Hematopoietic multipotent progenitor cell treated with erythropoietin and hydrocortisone succinate and interleukin-3 and kit ligand, for 6 days (in vitro differentiated cells): ENCODE results near the gene CYP4F3.
"Not testable (repeated sequence)": the region's sequence is repeated elsewhere in the genome, so short reads cannot be mapped to it uniquely, and the experiment has no call there.

Source experiments
- DNase-seq: peaks from one replicate; pipeline ENCODE4 v3.0.0-alpha.2; 2015

CYP4F3 gene

DNA sequence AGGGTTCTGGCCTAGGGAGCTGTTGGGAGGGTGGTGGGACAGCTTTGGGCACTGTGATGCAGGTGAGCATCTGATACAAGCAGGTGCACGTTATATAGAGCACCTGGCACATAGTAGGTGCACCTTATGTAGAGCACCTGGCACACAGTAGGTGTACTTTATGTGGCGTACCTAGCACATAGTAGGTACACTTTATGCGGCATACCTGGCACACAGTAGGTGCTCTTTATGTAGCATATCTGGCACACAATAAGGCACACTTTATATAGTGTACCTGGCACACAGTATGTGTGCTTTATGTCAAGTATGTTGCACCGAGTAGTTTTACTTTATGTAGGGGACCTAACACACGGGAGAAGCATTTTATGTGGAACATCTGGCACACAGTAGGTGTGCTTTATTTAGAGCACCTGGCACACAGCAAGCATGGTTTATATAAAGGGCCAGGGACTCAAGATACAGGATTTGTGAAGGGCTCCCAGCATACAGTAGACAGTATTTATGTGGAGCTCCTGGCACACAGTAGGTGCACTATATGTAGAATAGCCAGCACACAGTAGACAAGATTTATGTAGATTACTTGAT is 30.6 kb downstream of the CYP4F3 start:
- no peak for DNase-seq

DNA sequence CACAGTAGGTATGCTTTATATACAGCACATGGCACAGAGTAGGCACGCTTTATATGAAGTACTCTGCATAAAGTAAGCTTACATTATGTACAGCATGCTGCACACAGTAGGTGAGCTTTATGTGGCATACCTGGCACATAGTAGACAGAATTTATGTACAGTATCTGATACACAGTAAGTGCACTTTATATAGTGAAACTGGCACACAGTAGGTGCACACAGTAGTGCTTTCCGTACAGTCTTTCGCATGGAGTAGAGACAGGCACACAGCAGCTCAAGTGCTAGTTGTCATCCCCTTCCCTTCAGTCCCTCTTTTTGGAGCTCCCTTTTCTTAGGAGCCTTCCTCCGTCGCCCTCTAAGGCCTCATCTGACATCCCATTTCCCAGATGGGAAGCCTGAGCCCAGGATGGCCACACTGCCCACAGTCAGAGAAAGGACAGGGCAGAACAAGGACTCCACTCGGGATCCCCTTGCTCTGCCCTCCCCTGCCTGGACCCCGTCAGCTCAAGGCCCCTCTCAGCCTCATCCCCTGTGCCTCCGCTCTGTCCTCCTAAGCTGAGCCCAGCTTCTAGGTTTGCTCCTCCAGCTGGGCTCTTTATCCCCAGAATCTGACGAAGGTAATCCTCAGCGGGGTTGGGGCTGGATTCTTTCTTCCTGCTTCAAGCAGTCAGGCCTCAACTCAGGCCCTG is 31.3 kb downstream of the CYP4F3 start:
- DNase-seq, result no peak

DNA sequence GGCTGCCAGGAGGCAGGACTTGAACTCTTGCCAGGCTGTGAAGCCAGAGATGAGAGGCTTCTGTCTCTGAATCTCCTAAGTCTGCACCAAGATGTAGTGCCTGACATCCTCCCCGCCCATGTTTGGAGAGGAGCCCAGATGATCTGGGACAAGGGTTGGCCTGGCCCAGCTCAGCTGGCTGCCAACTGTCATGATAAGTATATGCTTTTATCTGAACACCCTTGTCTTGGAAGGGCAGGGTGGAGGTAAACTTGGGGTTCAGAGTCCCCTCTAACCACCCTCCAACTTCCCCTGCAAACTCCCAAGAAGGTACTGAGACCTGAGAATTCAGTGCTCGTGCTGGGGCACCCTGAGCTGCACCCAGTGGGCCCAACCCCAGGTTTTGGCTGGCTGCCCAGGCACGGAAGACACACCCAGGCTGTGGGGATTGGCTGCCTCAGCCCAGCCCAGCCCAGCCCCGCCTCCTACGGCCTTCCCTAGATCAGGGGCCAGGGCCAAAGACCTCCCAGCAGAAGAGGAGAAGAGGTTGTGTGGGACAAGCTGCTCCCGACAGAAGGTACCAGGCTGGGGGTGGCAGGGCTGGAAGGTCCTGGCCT is 32.0 kb downstream of the CYP4F3 start, which contains the start of gene CYP4F12:
TSS of gene CYP4F12 (plus strand) at position 508 of the 596 bp plus-strand sequence. CDS start 443 bp downstream, outside the sequence.
- peak; percentile 92 for DNase-seq

DNA sequence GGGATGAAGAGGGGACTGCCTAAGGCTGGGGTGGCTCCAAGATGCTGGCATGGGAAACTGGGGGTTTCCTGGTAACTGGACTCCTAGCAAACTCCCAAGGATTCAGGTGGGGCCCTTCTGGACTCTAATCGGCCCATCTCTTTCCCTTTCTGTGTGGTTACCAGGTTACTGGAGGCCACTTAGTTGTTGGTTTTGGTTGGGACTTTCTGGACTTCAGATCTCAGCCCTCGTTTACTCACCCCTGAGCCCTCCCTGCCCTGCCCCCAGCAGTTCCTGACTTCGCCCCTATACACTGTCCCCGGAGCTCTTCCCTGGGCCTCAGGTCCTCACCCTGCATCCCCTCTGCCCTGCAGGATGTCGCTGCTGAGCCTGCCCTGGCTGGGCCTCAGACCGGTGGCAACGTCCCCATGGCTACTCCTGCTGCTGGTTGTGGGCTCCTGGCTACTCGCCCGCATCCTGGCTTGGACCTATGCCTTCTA is 32.5 kb downstream of the CYP4F3 start:
- peak; percentile 32 for DNase-seq

DNA sequence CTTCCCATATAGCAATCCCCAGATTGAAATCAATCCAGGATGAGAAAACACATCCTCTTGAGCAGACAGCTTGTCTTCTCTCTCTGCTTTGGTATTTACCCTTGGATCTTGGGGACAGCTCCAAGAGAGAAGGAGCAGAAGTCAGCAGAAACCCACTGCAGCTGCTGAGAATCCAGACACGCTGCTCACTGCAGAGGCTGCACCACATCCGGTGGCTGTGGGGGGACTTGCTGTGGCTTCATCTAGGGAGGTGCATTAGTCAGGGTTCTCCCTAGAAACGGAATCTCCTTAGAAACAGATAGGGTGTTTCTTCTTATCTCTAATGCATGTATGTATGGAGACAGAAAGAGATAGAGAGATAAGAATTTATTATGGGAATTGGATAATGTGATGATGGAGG is 34.9 kb downstream of the CYP4F3 start:
- DNase-seq, result no peak

DNA sequence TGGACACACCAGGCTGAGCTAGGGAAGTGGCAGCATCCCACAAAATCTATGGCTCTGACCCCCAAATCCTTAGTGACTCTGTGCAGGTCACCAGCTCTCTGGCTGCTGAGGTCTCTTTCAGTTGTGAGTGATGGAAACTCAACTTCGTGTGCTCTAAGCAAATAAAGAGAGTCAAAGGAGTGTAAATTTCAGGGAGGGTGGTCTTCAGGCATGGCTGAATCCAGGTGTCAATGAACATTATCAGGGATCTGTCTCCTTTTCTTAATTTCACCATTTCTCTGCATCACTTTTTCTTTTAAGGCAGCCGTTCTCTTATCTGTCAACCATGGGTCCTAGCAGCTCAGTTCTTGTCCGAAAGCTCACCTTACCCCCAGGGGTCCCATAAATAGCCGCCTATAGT is 38.4 kb downstream of the CYP4F3 start:
- no peak for DNase-seq

DNA sequence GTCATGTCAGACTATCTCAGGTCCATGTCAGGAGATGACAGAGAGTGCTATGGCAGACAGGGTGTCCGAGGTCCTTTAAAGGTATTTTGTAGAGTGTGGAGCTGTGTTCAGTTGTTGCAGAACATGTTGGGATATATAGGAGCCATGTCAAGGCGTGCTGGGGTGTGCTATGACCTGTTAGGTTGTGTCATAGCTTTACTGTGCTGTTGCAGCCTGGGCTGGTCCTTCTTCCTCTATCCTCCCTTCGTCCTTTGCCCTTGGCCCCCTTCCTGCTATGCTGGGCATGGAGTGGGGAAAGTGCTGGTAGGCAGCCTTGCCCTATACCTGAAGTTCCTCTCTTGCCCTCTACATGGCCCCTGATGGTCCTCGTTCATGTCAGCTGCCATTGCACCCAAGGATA is 39.2 kb downstream of the CYP4F3 start:
- DNase-seq, result not testable (repeated sequence)

DNA sequence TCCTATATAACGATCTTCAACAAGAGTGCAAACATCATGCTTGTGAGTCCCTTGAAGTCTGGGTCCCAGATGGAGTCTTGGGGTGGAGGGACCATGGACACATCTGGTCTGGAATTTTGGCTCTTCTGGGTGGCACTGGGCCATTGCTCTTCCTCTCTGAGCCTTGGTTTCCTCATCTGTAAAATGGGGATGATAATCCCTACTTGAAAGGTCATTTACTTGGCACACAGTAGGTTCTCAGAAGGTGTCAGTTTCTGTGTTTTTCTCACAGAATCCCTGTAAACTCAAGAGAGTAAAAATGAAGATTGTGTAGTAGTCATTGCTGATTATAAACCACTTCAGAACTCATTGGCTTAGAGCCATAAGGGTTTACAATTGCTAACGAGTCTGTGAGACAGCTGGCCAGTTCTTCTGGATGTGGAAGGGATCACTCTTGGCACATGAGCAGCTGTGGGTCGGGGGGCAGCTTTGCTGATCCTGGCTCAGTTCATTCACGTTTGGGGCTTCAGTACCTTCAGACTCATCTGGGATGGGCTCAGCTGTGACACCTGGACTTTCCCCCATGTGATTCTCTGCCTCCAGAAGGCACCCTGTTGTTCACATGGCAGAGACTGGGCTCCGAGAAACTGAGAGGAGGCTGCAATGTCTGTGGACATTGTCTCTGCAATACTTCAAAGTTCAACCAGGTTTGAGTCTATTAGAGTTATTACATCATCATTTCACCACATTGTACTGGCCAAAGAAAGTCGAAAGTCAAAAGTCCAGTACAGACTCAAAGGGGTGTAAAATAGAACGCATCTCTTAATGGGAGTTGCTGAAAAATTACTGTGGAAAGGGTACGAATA is 40.0 kb downstream of the CYP4F3 start:
- no peak for DNase-seq

DNA sequence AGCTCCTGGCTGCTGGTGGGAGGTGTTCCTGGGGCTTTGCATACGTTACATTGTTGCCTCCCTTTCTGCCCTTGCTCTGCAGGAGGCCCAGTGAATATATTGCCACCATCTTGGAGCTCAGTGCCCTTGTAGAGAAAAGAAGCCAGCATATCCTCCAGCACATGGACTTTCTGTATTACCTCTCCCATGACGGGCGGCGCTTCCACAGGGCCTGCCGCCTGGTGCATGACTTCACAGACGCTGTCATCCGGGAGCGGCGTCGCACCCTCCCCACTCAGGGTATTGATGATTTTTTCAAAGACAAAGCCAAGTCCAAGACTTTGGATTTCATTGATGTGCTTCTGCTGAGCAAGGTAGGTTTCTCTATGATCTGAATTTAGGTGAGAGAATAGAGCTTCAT is 42.7 kb downstream of the CYP4F3 start:
- no peak for DNase-seq

DNA sequence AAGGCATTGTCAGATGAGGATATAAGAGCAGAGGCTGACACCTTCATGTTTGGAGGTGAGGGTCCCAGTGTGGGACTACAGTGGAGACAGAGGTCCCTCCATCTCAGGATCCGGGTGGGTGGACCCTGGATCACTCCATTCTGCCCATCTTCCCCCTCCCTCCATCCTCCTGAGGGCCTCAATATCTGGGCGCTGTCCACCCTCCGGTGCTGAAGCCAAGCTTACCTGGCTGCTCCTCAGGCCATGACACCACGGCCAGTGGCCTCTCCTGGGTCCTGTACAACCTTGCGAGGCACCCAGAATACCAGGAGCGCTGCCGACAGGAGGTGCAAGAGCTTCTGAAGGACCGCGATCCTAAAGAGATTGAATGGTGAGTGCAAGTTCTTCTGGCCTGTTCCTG is 44.1 kb downstream of the CYP4F3 start:
- DNase-seq, result peak; percentile 51

DNA sequence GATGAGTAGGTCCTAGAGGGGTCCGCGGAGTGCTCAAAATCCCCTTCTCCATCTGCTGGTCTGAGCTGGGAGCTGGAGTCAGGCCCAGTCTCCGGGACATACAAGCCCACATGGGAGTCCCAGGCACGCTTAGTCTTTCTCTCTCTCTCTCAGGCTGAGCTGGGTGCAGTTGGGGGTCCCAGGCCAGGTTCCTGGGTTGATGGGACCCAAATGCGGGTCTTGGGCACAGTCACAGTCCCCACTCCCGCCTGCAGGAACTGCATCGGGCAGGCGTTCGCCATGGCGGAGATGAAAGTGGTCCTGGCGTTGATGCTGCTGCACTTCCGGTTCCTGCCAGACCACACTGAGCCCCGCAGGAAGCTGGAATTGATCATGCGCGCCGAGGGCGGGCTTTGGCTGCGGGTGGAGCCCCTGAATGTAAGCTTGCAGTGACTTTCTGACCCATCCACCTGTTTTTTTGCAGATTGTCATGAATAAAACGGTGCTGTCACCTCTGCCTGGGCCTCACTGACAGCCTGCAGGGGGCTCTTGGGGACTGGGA is 56.0 kb downstream of the CYP4F3 start:
- no peak for DNase-seq

DNA sequence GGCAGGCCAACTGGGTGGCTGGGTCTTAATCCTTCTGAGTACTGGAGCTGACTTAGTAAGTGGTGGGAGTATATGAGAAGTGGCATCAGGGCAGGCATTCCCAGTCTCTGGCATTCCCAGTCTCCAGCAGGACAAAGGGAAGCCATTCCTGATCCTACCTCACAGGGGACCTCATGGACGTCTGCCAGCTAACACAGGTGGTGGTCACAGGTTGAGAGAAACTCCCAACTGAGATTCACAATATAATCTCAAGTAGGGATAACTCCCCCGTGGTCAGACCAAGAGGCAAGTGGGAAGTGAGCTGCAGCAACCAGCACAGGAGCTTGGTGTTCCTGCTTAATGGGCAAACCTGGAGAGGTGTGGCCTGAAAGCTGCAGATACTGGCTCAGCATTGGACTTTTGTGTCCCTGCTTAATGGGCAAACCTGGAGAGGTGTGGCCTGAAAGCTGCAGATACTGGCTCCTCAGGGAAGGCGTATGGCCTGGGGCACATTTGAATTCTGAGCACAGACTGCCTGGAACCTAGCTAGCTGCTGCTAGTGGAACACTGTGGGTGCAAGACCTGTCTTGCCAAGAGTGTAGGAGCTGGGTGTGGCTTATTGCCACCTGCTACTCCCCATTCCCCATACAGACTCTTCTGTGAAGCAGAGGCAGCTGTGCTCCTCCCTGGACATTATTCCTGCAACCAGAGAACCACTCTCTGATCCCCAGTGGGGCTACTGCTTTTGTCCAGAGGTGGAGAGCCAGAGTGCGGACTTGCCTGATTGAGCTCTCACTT is 61.2 kb downstream of the CYP4F3 start:
- DNase-seq, result no peak

DNA sequence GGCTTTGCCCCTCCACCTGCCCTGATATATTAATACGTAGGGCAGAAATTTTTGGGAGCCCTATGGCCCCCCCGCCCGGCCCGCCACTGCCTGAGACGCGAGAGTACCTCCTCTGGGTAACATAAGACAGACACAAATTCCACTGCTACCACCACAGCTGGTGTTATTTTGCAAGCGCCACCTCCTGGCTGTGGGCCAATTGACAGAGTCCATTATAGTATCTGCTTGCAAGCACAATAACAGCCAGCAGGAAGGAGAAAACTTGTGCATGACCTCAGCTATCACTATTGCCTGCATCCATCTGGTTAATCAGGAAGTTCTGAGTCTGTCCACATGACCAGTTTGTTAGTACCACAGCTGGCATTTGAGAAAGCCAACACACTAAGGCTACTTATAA is 61.8 kb downstream of the CYP4F3 start:
- peak; percentile 90 for DNase-seq
